H9 (cell line): ENCODE measurements around the gene PELI3. TPM values are rescaled to one million over a fixed set of nuclear protein-coding genes. Genes with fewer than 3 reads are reported as not detected.

ENCODE experiments used
- DNase-seq: peaks from one replicate; pipeline ENCODE4 v3.0.0-alpha.2; 2017
- H2AFZ ChIP-seq: one replicate; pipeline ENCODE4 v1.6.1; 2013; ENCODE audit warnings: mild to moderate bottlenecking, low read length, control low read depth, moderate library complexity
- H2AK5ac ChIP-seq: 2 replicates; pipeline ENCODE4 v1.6.1; 2013; ENCODE audit warnings: low read length, control low read depth, mixed read lengths; ENCODE audit not compliant: insufficient read length
- H2BK120ac ChIP-seq: one replicate; pipeline ENCODE4 v1.6.1; 2013; ENCODE audit warnings: low read depth, mild to moderate bottlenecking, low read length, control low read depth, inconsistent platforms; ENCODE audit not compliant: poor library complexity, severe bottlenecking
- H2BK12ac ChIP-seq: 2 replicates; pipeline ENCODE4 v1.6.1; 2013; ENCODE audit warnings: low read length, control low read depth, mixed read lengths, low read depth; ENCODE audit not compliant: insufficient read length
- H2BK15ac ChIP-seq: 2 replicates; pipeline ENCODE4 v1.6.1; 2013; ENCODE audit warnings: low read depth, low read length, control low read depth
- H2BK20ac ChIP-seq: one replicate; pipeline ENCODE4 v1.6.1; 2013; ENCODE audit warnings: low read depth, mild to moderate bottlenecking, low read length, control low read depth, inconsistent platforms; ENCODE audit not compliant: poor library complexity, severe bottlenecking
- H2BK5ac ChIP-seq: 2 replicates; pipeline ENCODE4 v1.6.1; 2013; ENCODE audit warnings: low read length, control low read depth, mixed read lengths; ENCODE audit not compliant: insufficient read length
- H3K14ac ChIP-seq: 2 replicates; pipeline ENCODE4 v1.6.1; 2013; ENCODE audit warnings: low read length, control low read depth; ENCODE audit not compliant: insufficient read depth
- H3K18ac ChIP-seq: 2 replicates; pipeline ENCODE4 v1.6.1; 2013; ENCODE audit warnings: low read depth, mild to moderate bottlenecking, mixed read lengths, low read length, control low read depth; ENCODE audit not compliant: insufficient read length
- H3K23ac ChIP-seq: 2 replicates; pipeline ENCODE4 v1.6.1; 2013; ENCODE audit warnings: low read length, control low read depth, mixed read lengths, low read depth; ENCODE audit not compliant: insufficient read length
- H3K23me2 ChIP-seq: 2 replicates; pipeline ENCODE4 v1.6.1; 2013; ENCODE audit warnings: low read depth, mild to moderate bottlenecking, mixed read lengths, low read length, control low read depth; ENCODE audit not compliant: insufficient read length, poor library complexity, severe bottlenecking
- H3K27ac ChIP-seq: 2 replicates; pipeline ENCODE4 v1.5.1; 2013; ENCODE audit warnings: low read length, control low read depth, mixed read lengths, low read depth; ENCODE audit not compliant: insufficient read length
- H3K27me3 ChIP-seq: 2 replicates; pipeline ENCODE4 v1.6.1; 2013; ENCODE audit warnings: low read length, control low read depth, inconsistent platforms; ENCODE audit not compliant: insufficient read depth
- H3K4ac ChIP-seq: 2 replicates; pipeline ENCODE4 v1.6.1; 2013; ENCODE audit warnings: low read depth, mild to moderate bottlenecking, control low read depth, inconsistent platforms, low read length, moderate library complexity
- H3K4me1 ChIP-seq: 2 replicates; pipeline ENCODE4 v1.6.1; 2013; ENCODE audit warnings: low read length, control low read depth, inconsistent platforms; ENCODE audit not compliant: insufficient read depth
- H3K4me2 ChIP-seq: 2 replicates; pipeline ENCODE4 v1.6.1; 2013; ENCODE audit warnings: low read length, control low read depth, mixed read lengths; ENCODE audit not compliant: insufficient read length, insufficient read depth
- H3K56ac ChIP-seq: 2 replicates; pipeline ENCODE4 v1.6.1; 2013; ENCODE audit warnings: low read depth, mild to moderate bottlenecking, mixed read lengths, low read length, control low read depth; ENCODE audit not compliant: insufficient read length
- H3K79me1 ChIP-seq: 2 replicates; pipeline ENCODE4 v1.6.1; 2013; ENCODE audit warnings: low read depth, mild to moderate bottlenecking, moderate library complexity, low read length, control low read depth, inconsistent platforms; ENCODE audit not compliant: insufficient read depth, poor library complexity, severe bottlenecking
- H3K79me2 ChIP-seq: 2 replicates; pipeline ENCODE4 v1.6.1; 2013; ENCODE audit warnings: low read length, control low read depth, inconsistent platforms; ENCODE audit not compliant: insufficient read depth
- H3K9ac ChIP-seq: 2 replicates; pipeline ENCODE4 v1.6.1; 2013; ENCODE audit warnings: low read length, control low read depth, mixed read lengths; ENCODE audit not compliant: insufficient read length; ENCODE audit errors: extremely low read depth
- H3K9me3 ChIP-seq: one replicate; pipeline ENCODE4 v1.6.1; 2013; ENCODE audit warnings: low read depth, low read length, inconsistent platforms; ENCODE audit not compliant: control insufficient read depth
- H3T11ph ChIP-seq: one replicate; pipeline ENCODE4 v1.6.1; 2013; ENCODE audit warnings: mild to moderate bottlenecking, low read length, control low read depth, inconsistent platforms
- H4K20me1 ChIP-seq: one replicate; pipeline ENCODE4 v1.6.1; 2013; ENCODE audit not compliant: control insufficient read depth, insufficient read length, insufficient read depth
- H4K5ac ChIP-seq: 2 replicates; pipeline ENCODE4 v1.6.1; 2013; ENCODE audit warnings: low read depth, mild to moderate bottlenecking, mixed read lengths, low read length, control low read depth; ENCODE audit not compliant: insufficient read length
- H4K8ac ChIP-seq: replicated peaks from 2 replicates; pipeline ENCODE4 v1.6.1; 2013; ENCODE audit warnings: low read length, control low read depth, mixed read lengths, low read depth; ENCODE audit not compliant: insufficient read length
- H4K91ac ChIP-seq: 2 replicates; pipeline ENCODE4 v1.6.1; 2013; ENCODE audit warnings: low read depth, mild to moderate bottlenecking, moderate library complexity, mixed read lengths, low read length, control low read depth; ENCODE audit not compliant: insufficient read length
- H3K27ac Mint-ChIP-seq, 3 experiments: 2 replicates in 2 of 3; 3 replicates in 1 of 3; pipeline ENCODE4 v1.8.0; 2020 to 2021; ENCODE audit warnings: mixed read lengths in 3 of 3, mild to moderate bottlenecking in 1 of 3, moderate library complexity in 1 of 3
- H3K27me3 Mint-ChIP-seq: 2 replicates; pipeline ENCODE4 v1.8.0; 2021; ENCODE audit warnings: low read depth, mild to moderate bottlenecking, moderate library complexity, mixed read lengths
- H3K36me3 Mint-ChIP-seq, 3 experiments: 2 replicates in 2 of 3; 3 replicates in 1 of 3; pipeline ENCODE4 v1.8.0; 2020 to 2021; ENCODE audit warnings: low read depth in 3 of 3, mixed read lengths in 3 of 3; ENCODE audit not compliant: insufficient read depth in 1 of 3
- H3K4me1 Mint-ChIP-seq, 2 experiments: 2 replicates each; pipeline ENCODE4 v1.8.0; 2020; ENCODE audit warnings: mixed read lengths in 2 of 2
- H3K4me3 Mint-ChIP-seq, 2 experiments: 2 replicates in 1 of 2; 3 replicates in 1 of 2; pipeline ENCODE4 v1.8.0; 2020 to 2021; ENCODE audit warnings: mild to moderate bottlenecking in 2 of 2, mixed read lengths in 2 of 2, moderate library complexity in 1 of 2
- H3K9me3 Mint-ChIP-seq, 2 experiments: 2 replicates in 1 of 2; 3 replicates in 1 of 2; pipeline ENCODE4 v1.8.0; 2020; ENCODE audit warnings: mild to moderate bottlenecking in 2 of 2, mixed read lengths in 2 of 2, moderate library complexity in 1 of 2
- WGBS: extraction: QIAGEN DNeasy Blood & Tissue Kit; methylation state at CpG from one replicate; pipeline ENCODE4 v1.1.7; 2013; ENCODE audit warnings: missing lambda C conversion rate, low lambda C conversion rate, mixed read lengths; ENCODE audit not compliant: insufficient read length; ENCODE audit errors: extremely low coverage; 5-methylcytosine and 5-hydroxymethylcytosine counted together
- total RNA-seq: library from RNA; stranded (reverse); gene quantifications from 2 replicates; pipeline ENCODE4 v1.2.1, GENCODE V29; 2021
- TF ChIP-seq, protein P1 (sequence below): fragments of 200-600 bp; sonication (generic); conservative IDR thresholded peaks from 3 replicates; pipeline ENCODE4 v1.8.0; 2021; ENCODE audit warnings: antibody characterized with exemption, mild to moderate bottlenecking

The PELI3 gene
- total RNA-seq, 1 experiment from 2014 or later: 10.3 TPM

DNA sequence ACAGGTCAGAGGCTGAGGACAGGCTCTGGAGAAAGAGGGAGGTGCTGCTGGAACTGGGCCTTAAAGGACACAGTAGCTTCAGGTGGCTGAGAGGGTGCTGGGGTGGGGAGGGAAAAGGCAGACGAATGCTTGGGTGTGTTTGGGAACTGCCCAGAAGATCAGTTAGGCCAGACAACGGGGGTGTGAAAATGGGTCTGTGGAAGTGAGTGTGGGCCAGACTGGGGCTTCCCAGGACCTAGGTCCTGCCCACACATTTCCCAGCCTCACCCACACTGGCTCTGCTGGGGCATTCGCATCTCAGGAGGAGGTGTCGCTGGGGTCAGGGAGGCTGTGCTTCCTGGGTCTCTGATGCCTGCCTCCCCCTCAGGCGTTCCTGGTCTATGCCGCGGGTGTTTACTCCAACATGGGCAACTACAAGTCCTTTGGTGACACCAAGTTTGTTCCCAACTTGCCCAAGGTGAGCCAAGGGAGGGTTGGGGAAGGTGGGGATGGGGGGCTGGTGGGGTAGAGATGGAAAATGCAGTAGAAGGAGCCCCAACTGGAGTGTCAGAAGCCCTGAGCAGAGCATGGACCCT is 18.2 kb downstream of the PELI3 start:
- no peaks in the 10 kb centered on the region for H3K79me1 ChIP-seq
- H2BK120ac ChIP-seq: no peak overlapping the region
- peaks cover 4% of the 10 kb centered on the region for H3K23me2 ChIP-seq
- no peak overlapping the region for H2BK12ac ChIP-seq
- TF ChIP-seq, protein P1, sequence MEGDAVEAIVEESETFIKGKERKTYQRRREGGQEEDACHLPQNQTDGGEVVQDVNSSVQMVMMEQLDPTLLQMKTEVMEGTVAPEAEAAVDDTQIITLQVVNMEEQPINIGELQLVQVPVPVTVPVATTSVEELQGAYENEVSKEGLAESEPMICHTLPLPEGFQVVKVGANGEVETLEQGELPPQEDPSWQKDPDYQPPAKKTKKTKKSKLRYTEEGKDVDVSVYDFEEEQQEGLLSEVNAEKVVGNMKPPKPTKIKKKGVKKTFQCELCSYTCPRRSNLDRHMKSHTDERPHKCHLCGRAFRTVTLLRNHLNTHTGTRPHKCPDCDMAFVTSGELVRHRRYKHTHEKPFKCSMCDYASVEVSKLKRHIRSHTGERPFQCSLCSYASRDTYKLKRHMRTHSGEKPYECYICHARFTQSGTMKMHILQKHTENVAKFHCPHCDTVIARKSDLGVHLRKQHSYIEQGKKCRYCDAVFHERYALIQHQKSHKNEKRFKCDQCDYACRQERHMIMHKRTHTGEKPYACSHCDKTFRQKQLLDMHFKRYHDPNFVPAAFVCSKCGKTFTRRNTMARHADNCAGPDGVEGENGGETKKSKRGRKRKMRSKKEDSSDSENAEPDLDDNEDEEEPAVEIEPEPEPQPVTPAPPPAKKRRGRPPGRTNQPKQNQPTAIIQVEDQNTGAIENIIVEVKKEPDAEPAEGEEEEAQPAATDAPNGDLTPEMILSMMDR: no peak
- H4K91ac ChIP-seq: no peak overlapping the region
- no peak overlapping the region for H2AK5ac ChIP-seq
- no peak overlapping the region for H2BK20ac ChIP-seq
- WGBS: no CpG with 5 or more reads among the region's 7 CpGs
- Mint-ChIP-seq H3K27ac (no peak overlapping the region; a peak in 1 of 7 replicates), H3K4me3 (no peak overlapping the region), H3K4me1 (peaks cover 4 to 7% of the 10 kb centered on the region in 2 experiments), H3K9me3 (no peaks in the 10 kb centered on the region), H3K36me3 (peaks cover 0 to 62% (median 45%) of the 10 kb centered on the region in 3 experiments; a peak in 6 of 7 replicates), H3K27me3 (no peaks in the 10 kb centered on the region)
- H2BK15ac ChIP-seq: no peak overlapping the region
- H3K4ac ChIP-seq: no peak overlapping the region
- no peak overlapping the region for H3K9ac ChIP-seq
- no peak for DNase-seq
- no peaks in the 10 kb centered on the region for H3K27me3 ChIP-seq
- H3K56ac ChIP-seq: no peak overlapping the region
- H4K20me1 ChIP-seq: no peaks in the 10 kb centered on the region
- no peak overlapping the region for H3K14ac ChIP-seq
- no peak overlapping the region for H3T11ph ChIP-seq
- H2BK5ac ChIP-seq: no peak overlapping the region
- H4K8ac ChIP-seq: no peak overlapping the region
- H3K18ac ChIP-seq: no peak overlapping the region
- no peak overlapping the region for H3K27ac ChIP-seq
- no peaks in the 10 kb centered on the region for H3K4me1 ChIP-seq
- H3K23ac ChIP-seq: no peak overlapping the region
- H3K79me2 ChIP-seq: no peaks in the 10 kb centered on the region
- H4K5ac ChIP-seq: no peak overlapping the region
- H3K4me2 ChIP-seq: no peak overlapping the region
- H2AFZ ChIP-seq: no peak overlapping the region
- H3K9me3 ChIP-seq: no peaks in the 10 kb centered on the region
